Measurements from ENCODE around the gene FRMD3. TPM values are rescaled to one million over a fixed set of nuclear protein-coding genes. Genes with fewer than 3 reads are reported as not detected.

The FRMD3 gene
- total RNA-seq, 1 experiment from 2014 or later = 0.13 TPM

- DNase-seq (ENCODE audit: low spot score) = no peak
Observed at GRCh38 chr9:83433846-83434245, 104.4 kb downstream of the FRMD3 start.

- DNase-seq (ENCODE audit: low spot score) = no peak
Observed at GRCh38 chr9:83432877-83433550, 105.2 kb downstream of the FRMD3 start.

- DNase-seq (ENCODE audit: low spot score) = peak; percentile 77
Observed at GRCh38 chr9:83432104-83432627, 106.0 kb downstream of the FRMD3 start.

DNA sequence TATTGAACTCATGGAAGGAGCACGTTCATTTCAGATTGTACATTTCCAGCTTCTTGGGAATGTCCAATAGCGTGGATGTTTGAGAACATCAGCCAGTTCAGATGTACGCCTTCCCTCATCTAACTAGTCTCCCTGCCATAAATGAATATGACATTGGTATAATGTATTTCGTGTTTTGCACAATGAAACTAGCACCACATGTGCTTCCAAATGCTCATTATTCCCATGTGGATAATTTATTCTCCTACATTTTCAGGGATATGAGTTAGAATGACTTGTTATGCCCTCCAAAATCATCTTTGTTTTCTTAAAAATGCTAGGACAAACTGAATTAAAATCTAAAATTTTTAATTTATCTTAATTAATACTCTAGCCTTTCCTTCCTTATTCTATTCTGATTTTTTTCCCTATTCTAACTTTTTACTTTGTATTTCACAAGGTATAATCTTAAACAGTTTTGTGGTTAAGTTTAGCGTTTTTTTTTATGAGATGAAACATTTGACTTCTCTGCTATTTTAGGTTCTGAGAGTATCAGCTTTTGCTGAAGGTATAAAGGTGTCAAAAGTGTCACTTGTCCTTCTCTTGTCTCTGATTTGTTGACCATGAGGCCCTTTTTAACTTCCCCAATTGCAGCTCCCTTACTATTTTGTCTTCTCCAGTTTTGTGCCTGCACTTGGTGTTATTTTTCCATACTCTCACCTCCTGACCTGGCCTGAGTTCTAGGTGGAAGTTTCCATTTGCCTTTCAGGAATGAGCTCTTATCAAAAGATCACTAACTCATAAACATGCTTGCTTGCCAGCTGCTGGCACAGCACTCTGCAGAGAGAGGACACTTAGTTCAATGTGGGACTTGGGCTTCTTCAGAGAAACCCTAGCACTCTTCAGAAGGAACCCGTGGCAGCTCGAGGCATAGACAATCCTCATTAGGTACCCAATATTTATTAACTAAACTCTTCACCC, 106.8 kb downstream of the FRMD3 start:
- DNase-seq (ENCODE audit: low spot score) = peak; percentile 40

DNA sequence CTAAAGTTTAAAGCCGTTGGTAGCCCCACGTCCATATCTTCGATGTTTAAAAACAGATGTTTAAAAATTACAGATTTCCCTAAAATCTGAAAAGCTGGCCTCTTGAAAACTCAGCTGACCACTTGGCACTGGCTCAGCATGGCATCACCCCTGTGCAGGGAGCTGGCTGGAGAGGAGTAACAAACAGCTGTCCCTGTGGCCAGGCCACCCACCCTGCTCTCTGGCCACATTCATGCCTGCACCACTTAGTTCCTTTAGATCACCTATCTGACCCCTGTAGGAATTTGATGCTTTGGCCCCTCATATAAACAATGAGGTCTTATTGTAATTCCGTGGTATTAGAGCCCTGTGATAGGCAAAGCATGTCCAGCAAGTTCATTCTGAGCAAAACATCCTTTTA, 107.5 kb downstream of the FRMD3 start:
- no peak for DNase-seq (ENCODE audit: low spot score)

DNA sequence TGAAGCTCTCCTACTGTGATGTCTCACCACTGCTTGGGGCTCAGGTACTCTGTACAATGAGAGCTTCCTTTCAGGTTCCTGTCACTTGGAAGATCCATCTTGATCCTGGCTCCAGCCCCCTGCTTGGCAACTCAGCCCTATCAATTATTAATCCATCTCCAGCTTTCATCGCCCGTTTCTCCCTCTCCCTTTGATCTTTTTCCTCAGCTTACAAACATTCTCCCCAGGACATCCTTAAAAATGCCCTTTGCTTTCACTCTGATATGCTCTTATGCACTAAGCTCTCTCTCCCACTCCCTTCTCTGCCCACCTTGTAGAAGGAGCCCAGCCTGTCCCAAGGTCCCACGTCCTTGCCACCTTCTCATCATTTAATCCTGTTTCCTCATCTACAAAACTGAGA, 109.0 kb downstream of the FRMD3 start:
- no peak for DNase-seq (ENCODE audit: low spot score)

DNA sequence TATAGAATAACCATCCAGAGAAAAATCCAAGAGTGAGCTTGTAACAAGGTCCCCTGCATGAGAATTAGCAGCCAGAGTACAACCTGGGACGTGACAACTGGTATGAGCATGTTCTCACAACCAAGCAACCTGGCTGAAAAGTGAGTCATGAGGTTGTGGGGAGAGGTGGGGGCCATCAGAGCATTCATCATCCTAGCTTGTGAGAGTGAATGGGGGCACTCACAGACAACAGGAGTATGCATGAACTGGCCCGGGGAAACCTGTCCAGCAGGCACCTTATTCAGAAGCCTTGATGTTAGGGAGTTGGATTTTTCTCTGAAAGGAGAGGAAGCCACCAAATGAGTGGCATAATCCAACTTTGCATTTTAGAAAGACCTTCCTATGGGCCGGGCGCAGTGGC, 113.0 kb downstream of the FRMD3 start:
- DNase-seq (ENCODE audit: low spot score) = no peak

DNA sequence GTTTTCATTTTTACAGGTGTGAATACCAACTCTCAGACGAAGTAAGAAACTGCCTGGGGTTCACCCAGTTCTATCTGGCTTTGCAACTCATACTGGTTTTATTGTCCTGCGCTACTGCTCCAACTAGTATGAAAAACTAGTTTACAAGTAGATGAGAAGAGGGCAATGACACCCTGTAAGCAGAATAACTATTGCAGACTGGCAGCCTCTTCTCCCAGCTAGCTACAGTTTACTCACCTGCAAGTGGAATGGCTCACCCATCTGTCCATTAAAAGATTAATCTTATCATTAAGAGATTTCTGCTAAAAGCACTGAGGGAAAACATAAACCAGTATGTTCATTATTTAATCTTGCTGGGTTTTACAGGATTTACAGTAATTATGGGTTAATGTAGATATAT, 113.4 kb downstream of the FRMD3 start:
- DNase-seq (ENCODE audit: low spot score) = no peak

- DNase-seq (ENCODE audit: low spot score) = no peak
Observed at GRCh38 chr9:83423815-83424707, 114.1 kb downstream of the FRMD3 start.

DNA sequence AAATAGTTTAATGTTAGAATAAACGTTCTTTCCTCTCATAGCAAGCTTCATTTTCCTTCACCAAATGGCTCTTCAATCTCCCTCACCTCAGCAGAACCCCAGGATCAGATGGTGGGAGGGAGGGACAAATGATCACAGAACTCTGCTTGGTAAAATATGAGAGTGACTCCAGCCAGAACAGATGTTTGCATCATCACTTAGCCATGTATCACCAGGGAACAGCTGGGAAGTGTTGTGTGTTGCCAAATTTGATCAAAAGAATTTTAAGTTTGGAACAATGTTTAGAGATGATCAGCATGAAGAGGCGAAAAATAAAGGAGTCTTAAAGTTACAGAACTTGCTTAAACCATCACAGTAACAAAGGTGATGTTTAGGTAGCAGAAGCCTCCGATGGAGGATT, 115.7 kb downstream of the FRMD3 start:
- DNase-seq (ENCODE audit: low spot score) = no peak

- no peak for DNase-seq (ENCODE audit: low spot score)
Observed at GRCh38 chr9:83420486-83420885, 117.7 kb downstream of the FRMD3 start.

DNA sequence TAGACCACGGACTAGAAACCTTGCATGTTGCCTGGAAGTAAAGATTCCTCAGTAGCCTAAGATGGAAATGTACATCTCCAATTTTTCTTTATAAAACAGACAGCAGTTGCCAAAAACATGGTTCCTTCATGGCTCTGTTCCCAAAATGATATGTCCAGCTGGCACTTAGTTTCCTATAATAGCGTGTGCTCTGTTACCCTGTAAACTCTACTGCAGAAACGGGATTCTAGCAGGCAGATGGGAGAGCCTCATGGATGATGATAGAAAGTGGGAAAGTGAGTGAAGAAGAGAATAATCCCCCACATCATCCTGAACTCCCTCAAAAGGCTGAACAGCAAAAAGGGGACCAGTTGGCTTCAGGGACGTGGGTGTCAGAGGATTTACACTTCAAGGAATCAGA, 118.2 kb downstream of the FRMD3 start:
- DNase-seq (ENCODE audit: low spot score) = no peak

DNA sequence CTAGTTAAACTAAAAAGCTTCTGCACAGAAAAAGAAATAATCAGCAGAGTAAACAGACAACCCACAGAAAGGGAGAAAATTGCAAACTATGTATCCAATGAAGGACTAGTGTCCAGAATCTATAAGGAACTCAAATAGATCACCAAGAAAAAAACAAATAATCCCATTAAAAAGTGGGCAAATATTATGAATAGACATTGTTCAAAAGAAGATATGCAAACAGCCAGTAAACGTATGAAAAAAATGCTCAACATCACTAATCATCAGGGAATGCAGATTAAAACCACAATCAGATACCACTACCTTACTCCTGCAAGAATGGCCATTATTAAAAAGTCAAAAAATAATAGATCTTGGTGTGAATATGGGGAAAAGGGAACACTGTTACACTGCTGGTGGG, 119.9 kb downstream of the FRMD3 start:
- DNase-seq (ENCODE audit: low spot score) = no peak

GRCh38 chr9:83413367-83413766, 124.8 kb downstream of the FRMD3 start:
- DNase-seq (ENCODE audit: low spot score) = no peak

DNA sequence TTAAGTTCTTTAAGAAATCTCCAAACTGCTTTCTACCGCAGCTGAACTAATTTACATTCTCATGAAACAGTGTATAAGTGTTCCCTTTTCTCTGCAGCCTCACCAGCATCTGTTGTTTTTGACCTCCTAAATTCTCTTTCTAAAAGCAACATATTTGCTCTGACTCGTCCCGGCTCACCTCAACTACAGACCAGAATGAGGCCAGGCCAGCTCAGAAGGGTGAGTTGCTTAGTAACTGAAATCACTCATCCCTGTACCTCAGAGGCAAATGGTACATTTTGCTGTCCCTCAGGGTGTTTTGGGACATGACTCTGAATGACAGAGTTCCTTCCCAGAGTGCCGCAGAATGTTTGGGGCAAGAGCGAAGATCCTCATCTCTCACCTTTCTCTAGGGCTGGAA, 127.5 kb downstream of the FRMD3 start:
- DNase-seq (ENCODE audit: low spot score) = no peak

DNA sequence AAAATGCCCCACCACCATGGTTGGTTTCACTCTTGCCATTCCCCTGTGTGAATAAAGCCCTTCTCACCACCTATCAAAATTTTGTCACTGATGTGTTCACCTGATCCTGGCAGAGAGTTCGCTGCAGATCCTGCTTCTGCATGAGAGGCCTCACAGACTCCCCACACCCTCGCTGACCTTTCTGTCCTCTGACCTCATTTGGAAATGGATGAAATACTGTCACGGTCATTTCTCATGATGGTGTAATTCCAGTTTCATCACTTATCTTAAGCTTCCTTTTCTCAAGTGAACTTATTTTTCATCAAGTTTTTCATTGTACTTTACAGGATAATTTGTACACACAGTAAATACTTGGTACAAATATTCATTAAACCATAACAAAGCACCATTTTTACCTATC, 131.3 kb downstream of the FRMD3 start:
- no peak for DNase-seq (ENCODE audit: low spot score)

DNA sequence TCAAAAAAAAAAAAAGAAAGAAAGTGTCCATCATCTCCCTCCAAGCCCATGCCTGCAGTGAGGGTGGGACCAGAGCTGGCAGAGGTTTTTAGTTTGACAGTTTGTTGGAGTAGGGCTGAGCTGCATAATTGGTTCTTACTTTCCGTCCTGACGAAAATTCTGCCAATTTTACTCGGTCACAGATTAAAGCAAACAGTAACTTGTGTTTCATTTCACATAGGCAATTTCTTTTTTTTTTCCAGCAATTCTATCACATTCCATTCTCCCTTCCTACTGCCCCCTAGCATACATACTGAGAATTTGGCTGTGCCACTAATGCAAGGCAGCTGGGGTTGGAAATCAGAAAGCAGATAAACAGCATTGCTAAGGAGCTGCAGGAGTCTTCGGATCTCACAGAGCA, 132.4 kb downstream of the FRMD3 start:
- DNase-seq (ENCODE audit: low spot score) = no peak

DNA sequence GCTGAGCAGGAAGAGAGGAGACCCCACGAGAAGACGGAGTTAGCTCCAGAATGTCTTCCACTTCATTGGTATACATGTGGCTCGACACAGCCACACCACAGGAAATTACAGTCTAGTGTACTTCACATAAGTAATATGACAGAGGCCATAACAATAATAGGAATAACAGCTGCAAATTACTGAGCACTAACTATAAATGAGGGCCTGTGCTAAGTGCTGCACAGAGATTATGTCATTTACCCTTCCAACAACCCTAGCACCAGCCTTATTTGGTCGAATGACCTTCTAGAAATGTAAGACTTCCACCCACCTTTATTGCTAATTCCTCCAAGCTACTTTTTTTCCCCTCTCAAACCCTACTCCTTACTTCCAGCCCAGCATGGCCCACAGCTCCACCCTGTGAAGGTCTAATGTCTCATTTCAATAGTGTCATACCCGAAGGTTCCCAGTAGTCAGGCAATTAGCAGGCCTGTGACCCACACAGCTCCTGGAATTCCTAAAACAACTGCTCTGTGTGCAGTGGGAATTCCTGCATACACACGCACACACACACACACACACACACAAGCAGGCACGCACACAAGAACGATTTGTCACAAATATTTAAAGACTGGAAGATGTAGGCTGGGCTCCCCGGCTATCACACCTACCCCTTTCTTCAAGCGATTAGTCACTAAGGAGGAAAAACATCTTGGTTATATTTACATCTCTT, 134.5 kb downstream of the FRMD3 start:
- DNase-seq (ENCODE audit: low spot score) = no peak

GRCh38 chr9:83401328-83401900, 136.8 kb downstream of the FRMD3 start:
- no peak for DNase-seq (ENCODE audit: low spot score)

GRCh38 chr9:83396813-83397212, 141.4 kb downstream of the FRMD3 start:
- no peak for DNase-seq (ENCODE audit: low spot score)

DNA sequence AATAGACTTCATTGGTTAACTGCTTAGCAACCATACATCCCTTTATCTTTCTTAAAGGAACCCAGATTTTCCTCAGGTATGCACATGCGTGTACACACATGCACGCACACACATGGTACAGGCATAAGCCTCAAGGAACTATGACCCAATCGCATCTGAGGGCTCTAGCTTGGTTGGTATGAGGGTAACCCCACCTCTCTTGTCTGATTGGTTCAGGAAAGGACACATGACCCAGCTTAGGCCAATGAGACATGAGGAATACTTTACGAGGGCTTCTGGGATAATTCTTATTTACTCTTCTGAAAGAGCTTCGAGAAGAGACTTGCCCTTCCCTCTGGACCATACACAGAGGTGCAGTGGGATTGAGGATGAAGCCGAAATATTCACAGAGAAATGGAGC, 141.9 kb downstream of the FRMD3 start:
- no peak for DNase-seq (ENCODE audit: low spot score)
